Inflammatory macrophage treated with lipopolysaccharide for 1 hour (primary cell): ENCODE data around the gene VPS52.
A peak's percentile ranks its signal among the peaks of the same experiment; 100 is the strongest.

Experiments
- DNase-seq, 2 donors: peaks; one replicate each; pipeline ENCODE4 v3.0.0-alpha.2; 2020 to 2022

VPS52 gene

DNA sequence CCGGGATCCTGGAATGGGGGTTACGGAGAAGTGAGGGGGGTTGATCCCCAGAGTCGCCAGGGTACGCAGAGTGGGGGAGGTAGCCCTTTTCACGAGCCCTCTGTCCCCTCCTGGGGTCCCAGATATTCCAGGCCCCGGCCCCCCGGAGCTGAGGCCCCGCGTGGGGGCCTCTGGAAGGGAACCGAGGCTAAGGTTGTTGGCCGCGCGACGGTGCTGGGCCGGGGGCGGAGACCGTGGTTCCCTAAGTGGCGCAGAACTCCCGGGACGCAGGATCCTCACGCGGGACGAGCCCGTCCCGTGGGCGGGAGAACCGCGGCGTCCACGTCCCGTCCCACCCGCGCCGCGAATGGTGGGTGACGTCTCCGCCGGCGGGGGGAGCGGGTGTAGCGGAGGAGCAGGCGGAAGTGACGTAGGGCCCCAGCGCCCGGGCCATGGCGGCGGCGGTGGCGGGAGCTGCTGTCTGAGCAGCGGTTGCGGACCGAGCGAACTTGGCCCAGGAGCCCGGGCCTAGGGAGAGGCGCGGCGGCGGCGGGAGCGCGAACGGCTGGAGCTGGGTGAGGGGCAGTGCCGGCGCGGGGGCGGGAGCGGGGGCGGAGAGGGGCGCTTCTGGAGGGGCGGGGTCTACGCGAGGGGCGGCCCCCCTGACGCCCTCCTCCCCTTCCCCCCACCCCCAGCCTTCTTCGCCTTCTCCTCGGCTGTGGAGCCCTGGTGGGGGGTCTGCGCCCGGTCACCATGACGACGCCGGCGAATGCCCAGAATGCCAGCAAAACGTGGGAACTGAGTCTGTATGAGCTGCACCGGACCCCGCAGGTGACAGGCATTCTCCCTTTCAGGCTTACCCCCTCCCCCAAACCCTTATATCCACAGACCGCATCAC is 63.3 kb downstream of the VPS52 start, which contains the start of gene RING1:
Gene RING1, plus strand, starts transcription at position 410 of the 877 bp plus-strand sequence. Its CDS starts 323 bp downstream, at position 733.
- peak; percentile 82 to 86 for DNase-seq

DNA sequence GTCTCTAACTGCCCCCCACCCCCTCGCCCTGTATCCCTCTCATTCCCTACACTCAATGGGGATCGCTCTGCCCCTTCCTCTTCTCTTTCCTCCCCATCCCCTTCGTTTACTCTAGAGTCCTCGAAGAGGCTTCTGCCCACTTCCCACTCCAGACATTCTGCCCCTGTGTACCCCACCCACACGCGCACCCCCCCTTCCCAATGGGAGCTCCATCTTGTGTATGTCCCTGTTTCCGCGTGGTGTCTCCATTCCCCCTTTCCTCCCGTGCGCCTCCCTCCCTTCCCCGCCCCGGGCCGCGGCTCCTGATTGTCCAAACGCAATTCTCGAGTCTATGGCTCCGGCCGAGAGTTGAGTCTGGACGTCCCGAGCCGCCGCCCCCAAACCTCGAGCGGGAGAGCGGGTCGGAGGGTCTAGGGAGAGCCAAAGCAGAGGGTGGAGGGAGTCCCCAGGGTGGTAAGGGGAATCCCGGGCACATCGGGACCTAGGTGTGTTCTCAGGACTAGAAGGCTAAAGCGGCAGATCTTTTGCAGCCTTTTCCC is 64.1 kb downstream of the VPS52 start:
- DNase-seq = peak in 1 of 2 donors; percentile 16

DNA sequence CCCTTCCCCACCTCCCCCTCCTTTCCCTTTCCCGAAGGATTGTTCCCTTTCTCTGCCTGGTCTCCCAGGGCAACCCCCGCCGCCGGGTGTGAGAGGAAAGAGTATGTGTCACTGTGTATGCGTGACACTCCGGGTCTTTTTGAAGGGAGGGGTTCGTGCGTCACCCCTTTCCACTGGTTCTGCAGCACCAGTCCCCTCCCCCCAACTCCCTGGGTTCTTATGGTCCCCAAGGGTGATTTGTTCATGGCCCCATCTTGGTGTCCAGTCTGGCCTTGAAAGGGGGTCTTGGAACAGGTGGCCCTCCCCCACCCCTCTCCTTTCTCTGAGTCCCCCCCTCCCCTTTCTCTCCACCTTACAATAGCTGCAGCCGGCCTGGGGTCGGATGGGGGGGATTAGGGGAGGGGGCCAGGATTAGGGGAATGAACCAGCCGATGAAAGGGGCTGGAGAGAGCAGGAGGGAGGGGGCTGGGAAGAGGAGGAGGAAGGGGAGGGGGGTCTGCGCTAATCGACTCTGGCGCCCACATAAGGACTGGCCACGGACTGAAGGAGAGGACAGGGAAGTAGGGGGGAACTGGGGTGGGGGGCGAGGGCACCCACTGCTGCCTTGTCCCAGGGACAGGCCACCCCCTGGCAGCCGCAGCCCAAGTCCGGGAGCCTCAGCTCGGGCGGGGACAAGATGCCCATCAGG is 64.7 kb downstream of the VPS52 start:
- no peak for DNase-seq

DNA sequence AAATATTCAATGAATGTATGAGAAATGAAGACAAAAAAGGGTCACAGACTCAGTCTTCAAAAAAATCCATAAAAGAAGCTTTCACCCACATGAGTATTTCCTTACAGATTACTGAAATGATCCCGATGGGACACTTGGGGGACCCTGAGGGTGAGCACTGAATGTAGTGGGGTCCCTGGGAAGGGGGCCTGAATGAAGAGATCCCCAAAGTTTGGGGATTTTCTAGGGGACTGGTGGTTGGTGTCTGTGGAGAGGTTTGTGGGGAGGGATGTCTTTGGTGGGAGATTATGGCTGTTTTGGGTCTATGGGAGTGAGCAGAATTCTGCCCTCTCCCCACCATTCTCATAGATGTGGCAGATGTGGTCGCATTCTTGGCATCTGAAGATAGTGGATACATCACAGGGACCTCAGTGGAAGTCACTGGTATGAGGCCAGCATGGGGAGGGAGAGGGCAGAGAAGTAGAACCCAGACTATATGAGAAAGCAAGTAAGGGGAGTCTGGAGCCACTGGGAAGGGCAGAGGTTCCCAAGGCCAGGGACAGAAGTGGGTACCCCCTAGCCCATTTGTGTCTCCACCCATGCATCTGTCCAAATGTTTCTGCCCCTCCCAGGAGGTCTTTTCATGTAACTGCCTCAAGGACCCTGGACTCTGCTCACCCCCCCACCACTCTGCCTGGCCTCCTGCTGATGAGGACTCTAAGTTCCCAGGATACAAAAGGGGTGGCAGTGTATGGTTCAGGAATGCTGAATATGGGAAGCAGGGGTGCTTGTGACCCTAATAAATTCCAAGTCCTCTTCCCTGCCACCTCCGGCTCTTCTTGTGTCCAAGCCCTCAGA is 65.4 kb downstream of the VPS52 start:
- no peak for DNase-seq

DNA sequence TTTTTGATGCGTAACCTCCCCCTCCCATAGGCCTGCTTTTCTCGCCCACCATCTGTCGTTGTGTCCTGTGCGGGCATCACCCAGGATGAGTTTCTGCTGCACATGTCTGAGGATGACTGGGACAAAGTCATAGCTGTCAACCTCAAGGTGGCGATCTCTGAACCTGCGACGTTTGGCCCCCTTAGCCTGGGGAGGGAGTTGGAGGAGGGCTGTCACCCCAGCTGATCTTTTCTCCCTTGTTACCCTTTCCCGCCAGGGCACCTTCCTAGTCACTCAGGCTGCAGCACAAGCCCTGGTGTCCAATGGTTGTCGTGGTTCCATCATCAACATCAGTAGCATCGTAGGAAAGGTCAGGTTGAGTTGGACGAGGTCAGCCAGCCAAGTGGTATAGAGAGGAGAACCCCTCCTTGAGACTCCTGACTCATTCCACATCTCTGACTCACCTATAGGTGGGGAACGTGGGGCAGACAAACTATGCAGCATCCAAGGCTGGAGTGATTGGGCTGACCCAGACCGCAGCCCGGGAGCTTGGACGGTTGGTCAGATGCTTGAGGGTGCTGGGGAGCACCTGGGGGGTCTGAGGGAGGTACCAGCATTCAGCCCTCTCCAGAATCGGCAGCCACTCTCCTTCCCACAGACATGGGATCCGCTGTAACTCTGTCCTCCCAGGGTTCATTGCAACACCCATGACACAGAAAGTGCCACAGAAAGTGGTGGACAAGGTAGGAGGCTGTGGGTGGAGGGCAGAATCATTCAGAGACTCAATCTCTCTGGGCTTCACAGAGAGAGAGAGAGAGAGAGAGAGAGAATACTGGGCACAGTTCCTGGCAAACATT is 66.3 kb downstream of the VPS52 start:
- DNase-seq = peak in 1 of 2 donors; percentile 45

DNA sequence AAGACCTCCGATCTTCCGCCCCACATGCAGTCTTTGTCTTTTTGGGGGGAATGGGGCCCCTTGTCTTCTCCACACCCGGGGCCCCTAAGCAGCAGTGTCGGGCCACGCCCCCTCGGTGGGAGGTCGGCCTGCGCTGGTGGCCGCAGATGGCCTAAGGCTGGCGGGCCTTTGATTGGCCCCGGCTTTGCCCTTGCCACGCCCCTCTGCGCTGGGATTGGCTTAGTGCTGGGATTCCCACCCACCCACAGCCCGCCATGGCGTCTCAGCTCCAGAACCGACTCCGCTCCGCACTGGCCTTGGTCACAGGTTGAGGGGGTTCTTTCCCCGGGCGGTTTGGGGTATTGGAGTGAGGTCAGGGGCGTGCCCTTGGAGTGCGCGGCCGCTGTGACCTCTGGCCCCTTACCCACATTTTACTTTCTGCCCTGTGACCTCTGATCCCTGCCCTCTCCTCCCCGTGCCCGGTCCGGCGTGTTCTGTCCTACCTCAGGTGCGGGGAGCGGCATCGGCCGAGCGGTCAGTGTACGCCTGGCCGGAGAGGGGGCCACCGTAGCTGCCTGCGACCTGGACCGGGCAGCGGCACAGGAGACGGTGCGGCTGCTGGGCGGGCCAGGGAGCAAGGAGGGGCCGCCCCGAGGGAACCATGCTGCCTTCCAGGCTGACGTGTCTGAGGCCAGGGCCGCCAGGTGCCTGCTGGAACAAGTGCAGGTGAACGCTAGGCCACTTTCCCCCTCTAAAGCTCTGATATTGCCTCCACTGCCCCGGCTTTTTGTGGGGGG is 67.1 kb downstream of the VPS52 start, which contains the start of gene HSD17B8:
Gene HSD17B8, plus strand, starts transcription at position 241 of the 776 bp plus-strand sequence. Its CDS starts 14 bp downstream, at position 255.
- DNase-seq = peak; percentile 88 to 91

DNA sequence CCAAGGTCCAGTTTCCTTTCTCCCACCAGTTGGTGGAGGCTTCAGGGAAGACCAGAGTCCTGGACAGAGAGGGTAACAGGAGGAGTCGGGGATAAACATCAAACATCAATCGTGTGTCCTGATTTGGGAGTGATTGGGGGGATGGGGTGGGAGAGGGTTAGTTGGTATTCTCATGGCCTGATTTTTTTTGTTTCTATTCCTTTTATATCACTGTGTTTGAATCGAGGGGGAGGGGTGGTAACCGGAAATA is 67.6 kb downstream of the VPS52 start:
- no peak for DNase-seq

DNA sequence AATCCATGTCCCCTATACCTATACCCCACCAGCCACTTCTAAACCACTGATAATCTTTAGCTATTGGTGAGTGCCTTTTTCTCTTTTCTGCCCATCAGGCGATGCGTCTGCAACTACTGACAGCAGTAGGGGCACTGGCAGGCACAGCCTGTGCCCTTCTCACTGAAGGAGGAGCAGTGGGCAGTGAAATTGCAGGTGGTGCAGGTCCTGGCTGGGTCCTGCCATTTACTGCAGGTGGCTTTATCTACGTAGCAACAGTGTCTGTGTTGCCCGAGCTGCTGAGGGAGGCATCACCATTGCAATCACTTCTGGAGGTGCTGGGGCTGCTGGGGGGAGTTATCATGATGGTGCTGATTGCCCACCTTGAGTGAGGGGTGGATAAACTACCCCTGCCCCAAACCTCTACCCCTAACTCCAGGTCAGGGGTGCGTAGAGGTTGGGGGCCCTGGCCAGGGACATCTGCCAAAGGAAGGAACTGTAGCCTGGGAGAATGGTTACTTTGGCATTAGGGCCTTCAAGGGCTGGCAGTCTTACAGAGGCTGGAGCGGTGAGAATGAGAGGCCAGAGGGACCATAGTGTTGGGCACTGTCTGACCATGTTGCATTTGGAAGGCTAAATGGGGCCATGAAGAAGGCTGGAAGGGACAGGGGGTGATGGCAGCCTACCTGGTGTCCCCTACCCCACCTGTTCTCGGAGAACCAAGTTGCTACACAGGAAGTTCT is 68.1 kb downstream of the VPS52 start:
- DNase-seq = no peak

DNA sequence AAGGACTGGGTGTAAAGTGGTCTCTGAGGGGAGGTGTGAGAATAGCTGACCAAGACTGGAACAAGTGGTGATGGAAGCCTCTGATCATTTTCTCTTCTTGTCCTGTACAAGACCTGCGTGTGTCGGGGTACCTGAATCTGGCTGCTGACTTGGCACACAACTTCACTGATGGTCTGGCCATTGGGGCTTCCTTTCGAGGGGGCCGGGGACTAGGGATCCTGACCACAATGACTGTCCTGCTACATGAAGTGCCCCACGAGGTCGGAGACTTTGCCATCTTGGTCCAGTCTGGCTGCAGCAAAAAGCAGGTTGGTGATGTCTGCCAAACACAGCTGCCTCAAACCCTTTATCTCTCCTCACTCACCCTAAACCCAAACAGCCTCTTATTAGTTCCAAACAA is 68.9 kb downstream of the VPS52 start:
- no peak for DNase-seq

DNA sequence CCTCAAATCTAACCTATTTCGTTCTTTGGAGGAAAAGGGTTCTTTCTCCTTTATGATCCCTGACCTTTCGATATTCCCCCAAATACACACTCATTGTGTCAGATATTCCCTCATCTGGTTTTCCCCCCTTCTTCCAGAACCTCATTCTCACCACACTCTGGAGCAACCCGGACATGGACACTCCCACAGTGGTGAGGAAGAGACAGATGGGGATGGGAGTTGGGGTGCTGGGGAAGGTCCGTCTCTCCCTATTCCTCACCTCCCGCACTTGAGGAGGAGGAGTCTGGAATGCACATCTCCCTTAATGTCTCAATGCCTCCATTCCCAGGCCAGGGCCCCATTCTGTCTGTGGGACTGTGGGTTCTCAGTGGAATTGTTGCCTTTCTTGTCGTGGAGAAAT is 69.7 kb downstream of the VPS52 start:
- no peak for DNase-seq

DNA sequence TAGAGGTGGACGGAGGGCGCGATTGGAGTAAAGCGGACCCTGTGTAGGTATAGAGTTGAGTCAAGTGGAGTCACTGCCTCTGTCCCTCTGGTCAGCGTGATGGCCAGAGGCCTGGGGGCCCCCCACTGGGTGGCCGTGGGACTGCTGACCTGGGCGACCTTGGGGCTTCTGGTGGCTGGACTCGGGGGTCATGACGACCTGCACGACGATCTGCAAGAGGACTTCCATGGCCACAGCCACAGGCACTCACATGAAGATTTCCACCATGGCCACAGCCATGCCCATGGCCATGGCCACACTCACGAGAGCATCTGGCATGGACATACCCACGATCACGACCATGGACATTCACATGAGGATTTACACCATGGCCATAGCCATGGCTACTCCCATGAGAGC is 70.5 kb downstream of the VPS52 start:
- no peak for DNase-seq
